Natural killer cell (primary cell): ENCODE data around the gene SETD7. TPM values are rescaled to one million over a fixed set of nuclear protein-coding genes. Genes with fewer than 3 reads are reported as not detected.

ENCODE experiments used
- ATAC-seq, 3 donors: fragments of 150-1000 bp in 2 of 3; fragments of 200-7000 bp in 1 of 3; cut with Tn5 transposase; 1 replicate in 1 of 3; 2 replicates in 2 of 3; pipeline ENCODE4 v1.10.0; 2021; ENCODE audit warnings: mild to moderate bottlenecking in 2 of 3, moderate library complexity in 2 of 3
- DNase-seq, 2 donors: peaks; one replicate each; pipeline versions ENCODE4 v3.0.0 to v3.0.0-alpha.2; 2013 to 2021; ENCODE audit warnings: mixed read lengths in 1 of 2
- H3K27ac ChIP-seq: one replicate; pipeline ENCODE4 v1.5.1; 2013; ENCODE audit warnings: mild to moderate bottlenecking, low read length
- H3K27me3 ChIP-seq: one replicate; pipeline ENCODE4 v1.6.1; 2013; ENCODE audit warnings: low read length; ENCODE audit not compliant: control insufficient read depth, insufficient read depth
- H3K36me3 ChIP-seq: one replicate; pipeline ENCODE4 v1.6.1; 2013; ENCODE audit warnings: low read length; ENCODE audit not compliant: control insufficient read depth, insufficient read depth
- H3K4me1 ChIP-seq: one replicate; pipeline ENCODE4 v1.6.1; 2013; ENCODE audit warnings: low read length; ENCODE audit not compliant: control insufficient read depth, insufficient read depth
- H3K4me3 ChIP-seq: one replicate; pipeline ENCODE4 v1.5.1; 2013; ENCODE audit warnings: low read length
- H3K9me3 ChIP-seq: one replicate; pipeline ENCODE4 v1.6.1; 2013; ENCODE audit warnings: low read length; ENCODE audit not compliant: control insufficient read depth, insufficient read depth
- H3K27ac Mint-ChIP-seq, 2 donors: one replicate each; pipeline ENCODE4 v1.8.0; 2022; ENCODE audit warnings: mild to moderate bottlenecking in 2 of 2, mixed read lengths in 2 of 2, moderate library complexity in 1 of 2
- H3K27me3 Mint-ChIP-seq, 2 donors: one replicate each; pipeline ENCODE4 v1.8.0; 2022; ENCODE audit warnings: low read depth in 2 of 2, mixed read lengths in 2 of 2
- H3K36me3 Mint-ChIP-seq: one replicate; pipeline ENCODE4 v1.8.0; 2022; ENCODE audit warnings: mixed read lengths
- H3K4me1 Mint-ChIP-seq, 2 donors: one replicate each; pipeline ENCODE4 v1.8.0; 2022; ENCODE audit warnings: mixed read lengths in 2 of 2
- H3K4me3 Mint-ChIP-seq: one replicate; pipeline ENCODE4 v1.8.0; 2022; ENCODE audit warnings: mild to moderate bottlenecking, moderate library complexity, mixed read lengths
- H3K9me3 Mint-ChIP-seq, 2 donors: one replicate each; pipeline ENCODE4 v1.8.0; 2022; ENCODE audit warnings: mixed read lengths in 2 of 2
- CTCF ChIP-seq: fragments of 200-600 bp; IDR thresholded peaks from one replicate; pipeline ENCODE4 v1.8.0; 2022; ENCODE audit warnings: antibody characterized with exemption
- WGBS: methylation state at CpG from one replicate; pipeline ENCODE4 v1.1.7; 2013; ENCODE audit warnings: missing lambda C conversion rate; ENCODE audit not compliant: insufficient coverage; 5-methylcytosine and 5-hydroxymethylcytosine counted together
- intact Hi-C: fragments of 100-400 bp; cut with micrococcal nuclease; formaldehyde crosslinking; loops from one replicate; pipeline ENCODE4 v1.14.2; 2022
- total RNA-seq, 4 donors: library from RNA; stranded (reverse); fragments of 120-200 nt in 1 of 4; gene quantifications; one replicate each; pipeline versions ENCODE4 v1.2.3 to v1.2.4, GENCODE V29; 2013 to 2022

SETD7 gene
- total RNA-seq, 3 donors from 2014 or later (not counting 1 experiment from before 2014, with no cell fraction given) = 2.6 to 4.1 (median 3.3) TPM

GRCh38 chr4:139524062-139524631 lies 31.9 kb downstream of the SETD7 start:
- Mint-ChIP-seq H3K27me3 (no peaks in the 10 kb centered on the region), H3K27ac (no peak overlapping the region), H3K4me1 (peaks cover 32 to 46% of the 10 kb centered on the region in 2 donors), H3K9me3 (no peaks in the 10 kb centered on the region), H3K4me3 (no peak overlapping the region), H3K36me3 (no peaks in the 10 kb centered on the region)
- no peaks in the 10 kb centered on the region for H3K9me3 ChIP-seq
- H3K4me3 ChIP-seq = no peak overlapping the region
- ATAC-seq = no peak
- no peak for DNase-seq
- 91% methylated on average over 4 of the region's 4 CpGs for WGBS
- intact Hi-C loops = no loop called here
- H3K27me3 ChIP-seq = no peaks in the 10 kb centered on the region
- peaks cover 4% of the 10 kb centered on the region for H3K36me3 ChIP-seq
- peaks cover 34% of the 10 kb centered on the region for H3K4me1 ChIP-seq
- TF ChIP-seq CTCF = no peak
- no peak overlapping the region for H3K27ac ChIP-seq

- Histone ChIP-seq H3K4me1 (peaks cover 27% of the 10 kb centered on the region), H3K4me3 (no peak overlapping the region), H3K27me3 (no peaks in the 10 kb centered on the region), H3K27ac (no peak overlapping the region), H3K9me3 (no peaks in the 10 kb centered on the region), H3K36me3 (peaks cover 4% of the 10 kb centered on the region)
- intact Hi-C loops = no loop called here
- Mint-ChIP-seq H3K9me3 (no peaks in the 10 kb centered on the region), H3K4me1 (peaks cover 22 to 35% of the 10 kb centered on the region in 2 donors), H3K27ac (peak overlapping the region in 1 of 2 donors; percentile 6), H3K4me3 (no peak overlapping the region), H3K36me3 (no peaks in the 10 kb centered on the region), H3K27me3 (no peaks in the 10 kb centered on the region)
- ATAC-seq (no peak), DNase-seq (no peak)
- TF ChIP-seq CTCF = no peak
- 100% methylated on average over 1 of the region's 1 CpG for WGBS
Measured at GRCh38 chr4:139523076-139523475, 32.9 kb downstream of the SETD7 start.

GRCh38 chr4:139522457-139522856 lies 33.6 kb downstream of the SETD7 start:
- Mint-ChIP-seq H3K4me1 (peaks cover 19 to 30% of the 10 kb centered on the region in 2 donors), H3K36me3 (no peaks in the 10 kb centered on the region), H3K4me3 (no peak overlapping the region), H3K27me3 (no peaks in the 10 kb centered on the region), H3K27ac (no peak overlapping the region), H3K9me3 (no peaks in the 10 kb centered on the region)
- no peak for ATAC-seq
- DNase-seq = no peak
- Histone ChIP-seq H3K27me3 (no peaks in the 10 kb centered on the region), H3K4me3 (no peak overlapping the region), H3K9me3 (no peaks in the 10 kb centered on the region), H3K4me1 (peaks cover 27% of the 10 kb centered on the region), H3K27ac (no peak overlapping the region), H3K36me3 (peaks cover 4% of the 10 kb centered on the region)
- intact Hi-C loops = no loop called here
- no peak for TF ChIP-seq CTCF
- 84% methylated on average over 4 of the region's 4 CpGs for WGBS
